ENCODE data around the gene GATA5. TPM values are rescaled to one million over a fixed set of nuclear protein-coding genes. Genes with fewer than 3 reads are reported as not detected.

GATA5 gene
- total and polyA plus RNA-seq, 8 donors, result 0.02 to 0.34 (median 0.15) TPM; not detected in 5

DNA sequence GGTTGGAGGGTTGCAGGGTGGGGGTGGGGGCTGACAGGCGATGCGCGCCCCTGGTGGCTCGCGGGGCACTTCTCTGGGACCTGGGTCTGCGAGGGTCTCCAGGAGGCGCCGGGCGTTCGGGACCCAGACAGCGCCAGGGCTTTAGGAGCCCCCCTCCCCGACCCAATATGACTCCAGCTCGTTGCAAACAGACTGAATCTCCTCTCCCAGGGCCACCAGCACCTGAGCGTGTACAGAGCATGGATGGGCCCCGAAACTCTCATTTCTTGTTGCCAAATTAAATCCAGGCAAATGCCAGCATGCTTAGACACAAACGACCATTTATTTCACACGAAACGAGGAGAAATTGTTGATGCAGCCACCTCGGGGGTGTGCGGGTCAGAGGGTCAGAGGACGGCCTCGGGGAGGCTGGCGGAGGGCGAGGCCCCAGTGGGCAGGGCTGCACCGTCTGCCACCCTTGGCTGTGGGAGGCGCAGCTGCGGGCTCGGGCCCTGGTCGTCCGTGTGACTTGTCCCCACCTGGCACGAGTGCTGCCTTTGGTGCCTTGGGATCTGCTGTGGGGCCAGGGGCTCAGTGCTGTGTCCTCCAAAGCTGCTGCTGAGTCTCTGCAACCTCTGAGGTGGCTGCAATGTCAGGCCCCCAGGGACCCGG lies 20.9 kb upstream of the GATA5 start:
- 20 to 21% methylated on average over 32 of the region's 32 CpGs for WGBS, 2 donors
- TF ChIP-seq, protein P1, sequence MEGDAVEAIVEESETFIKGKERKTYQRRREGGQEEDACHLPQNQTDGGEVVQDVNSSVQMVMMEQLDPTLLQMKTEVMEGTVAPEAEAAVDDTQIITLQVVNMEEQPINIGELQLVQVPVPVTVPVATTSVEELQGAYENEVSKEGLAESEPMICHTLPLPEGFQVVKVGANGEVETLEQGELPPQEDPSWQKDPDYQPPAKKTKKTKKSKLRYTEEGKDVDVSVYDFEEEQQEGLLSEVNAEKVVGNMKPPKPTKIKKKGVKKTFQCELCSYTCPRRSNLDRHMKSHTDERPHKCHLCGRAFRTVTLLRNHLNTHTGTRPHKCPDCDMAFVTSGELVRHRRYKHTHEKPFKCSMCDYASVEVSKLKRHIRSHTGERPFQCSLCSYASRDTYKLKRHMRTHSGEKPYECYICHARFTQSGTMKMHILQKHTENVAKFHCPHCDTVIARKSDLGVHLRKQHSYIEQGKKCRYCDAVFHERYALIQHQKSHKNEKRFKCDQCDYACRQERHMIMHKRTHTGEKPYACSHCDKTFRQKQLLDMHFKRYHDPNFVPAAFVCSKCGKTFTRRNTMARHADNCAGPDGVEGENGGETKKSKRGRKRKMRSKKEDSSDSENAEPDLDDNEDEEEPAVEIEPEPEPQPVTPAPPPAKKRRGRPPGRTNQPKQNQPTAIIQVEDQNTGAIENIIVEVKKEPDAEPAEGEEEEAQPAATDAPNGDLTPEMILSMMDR (IDR thresholded peaks at IDR 0.05), result peak; percentile 33 to 59 (median 50)
- H3K27me3 ChIP-seq, result no peaks in the 10 kb centered on the region
- no peaks in the 10 kb centered on the region for H3K36me3 ChIP-seq
- ATAC-seq, result peak; percentile 43 to 50 (median 46)
- H3K27ac ChIP-seq, result no peak overlapping the region
- peaks cover 7 to 14% (median 10%) of the 10 kb centered on the region in 3 donors for H3K4me1 ChIP-seq
- DNase-seq, result no peak
- H3K9me3 ChIP-seq, result no peaks in the 10 kb centered on the region
- intact Hi-C loops (cut with DNase I), result loop anchor here in 1 of 3 donors (5.0 to 10.0 kb wide), 2 partner anchors 62 to 121 kb away; no protein-coding TSS in a partner anchor
- no peak overlapping the region for H3K4me3 ChIP-seq
- no peak for FAIRE-seq

DNA sequence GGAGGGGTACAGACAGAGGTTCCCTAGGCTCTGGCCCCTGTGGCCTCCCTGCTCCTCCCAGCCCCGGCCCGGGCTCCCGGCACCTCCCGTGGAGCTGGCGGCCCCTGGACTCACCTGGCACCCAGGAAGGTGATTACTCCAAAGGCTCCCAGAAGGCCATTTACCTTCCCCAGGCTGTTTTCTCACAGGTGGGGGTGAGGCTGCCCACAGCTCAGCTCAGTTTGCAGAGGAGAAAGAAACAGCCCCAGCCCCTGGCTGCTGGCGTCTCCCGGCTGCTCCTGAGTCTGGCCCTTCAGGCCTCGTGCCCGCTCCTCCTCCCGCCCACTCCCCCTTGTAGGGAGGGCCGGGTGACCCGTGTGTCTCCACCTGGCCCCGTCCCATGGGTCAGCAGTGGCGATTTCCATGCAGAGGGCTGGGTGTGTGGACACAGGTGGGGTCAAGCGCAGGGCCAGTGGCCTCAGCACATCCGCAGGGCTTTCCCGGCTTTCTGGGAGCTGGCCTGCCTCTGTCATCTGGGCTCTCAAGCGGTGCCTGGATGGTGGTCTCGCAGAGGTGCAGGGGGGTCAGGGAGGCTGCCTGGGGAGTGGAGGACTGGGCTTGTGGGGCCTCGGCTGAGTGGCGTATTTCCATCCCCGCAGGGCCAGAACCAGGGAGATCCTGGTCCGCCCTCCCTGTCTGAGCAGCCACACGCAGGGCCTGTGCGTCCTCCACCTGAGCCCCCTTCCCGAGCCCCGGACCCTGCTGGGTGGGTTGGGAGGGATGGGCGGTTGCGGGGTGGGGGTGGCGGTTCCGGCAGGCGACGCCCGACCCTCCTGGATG lies 20.2 kb upstream of the GATA5 start:
- 14 to 25% methylated on average over 32 to 33 of the region's 34 CpGs for WGBS, 2 donors

DNA sequence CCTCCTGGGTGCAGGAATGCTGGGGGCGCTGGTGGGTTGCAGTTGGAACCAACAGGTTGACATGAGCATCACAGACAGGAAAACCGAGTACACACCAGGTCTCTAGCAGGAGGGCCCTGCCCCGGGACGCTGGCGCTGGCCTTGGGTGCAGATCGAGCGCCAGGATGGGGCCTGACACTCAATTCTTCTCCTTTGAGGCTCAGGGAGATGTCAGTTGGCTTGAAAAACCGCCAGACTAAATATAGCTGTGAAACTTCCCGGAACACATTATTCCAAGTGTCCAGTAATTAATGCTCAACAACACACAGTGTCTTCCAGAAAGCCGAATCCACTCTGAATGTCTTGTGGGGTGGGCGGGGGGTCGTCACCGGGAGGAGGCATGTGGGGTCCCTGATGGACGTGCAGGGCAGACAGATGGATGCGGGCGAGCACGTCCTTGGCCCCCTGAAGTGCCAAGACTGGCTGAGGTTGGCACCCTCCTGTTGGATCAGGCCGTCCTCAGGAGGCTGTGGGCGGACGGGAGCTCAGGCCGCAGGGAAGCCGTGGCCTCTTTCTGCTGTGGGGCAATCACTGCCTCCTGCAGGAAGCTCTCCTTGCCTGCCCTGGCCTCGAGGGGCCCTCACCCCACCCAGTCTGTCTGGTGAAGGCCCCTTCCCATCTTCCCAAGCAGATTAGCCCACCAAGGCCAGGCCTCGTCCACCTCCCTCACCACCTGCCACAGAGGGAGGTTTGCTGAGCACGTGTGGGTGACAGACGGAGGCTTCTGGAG lies 19.4 kb upstream of the GATA5 start:
- DNase-seq (no peak), ATAC-seq (peak in 1 of 4 donors; percentile 5), FAIRE-seq (no peak)
- TF ChIP-seq, protein P1 (IDR thresholded peaks at IDR 0.05), result no peak
- Histone ChIP-seq H3K36me3 (no peaks in the 10 kb centered on the region), H3K4me3 (no peak overlapping the region), H3K4me1 (peaks cover 7 to 14% (median 10%) of the 10 kb centered on the region in 3 donors), H3K27me3 (no peaks in the 10 kb centered on the region), H3K27ac (peak overlapping the region in 1 of 4 donors; percentile 41), H3K9me3 (no peaks in the 10 kb centered on the region)
- intact Hi-C loops (cut with DNase I), result loop anchor here in 1 of 3 donors (5.0 to 10.0 kb wide), 2 partner anchors 60 to 122 kb away; no protein-coding TSS in a partner anchor
- 80% methylated on average over 26 of the region's 26 CpGs for WGBS, 2 donors

More for the DNA sequence above, 20.2 kb upstream of the GATA5 start:
- Histone ChIP-seq H3K4me1 (peaks cover 7 to 14% (median 10%) of the 10 kb centered on the region in 3 donors), H3K27me3 (no peaks in the 10 kb centered on the region), H3K36me3 (no peaks in the 10 kb centered on the region), H3K27ac (peak overlapping the region in 1 of 4 donors; percentile 41), H3K4me3 (no peak overlapping the region), H3K9me3 (no peaks in the 10 kb centered on the region)
- FAIRE-seq, result no peak
- ATAC-seq, result peak; percentile 35 to 64 (median 50)
- TF ChIP-seq, protein P1 (IDR thresholded peaks at IDR 0.05), result no peak
- intact Hi-C loops (cut with DNase I), result loop anchor here in 1 of 3 donors (5.0 to 10.0 kb wide), 2 partner anchors 61 to 121 kb away; no protein-coding TSS in a partner anchor
- peak in 2 of 6 donors; percentile 18 to 24 for DNase-seq

DNA sequence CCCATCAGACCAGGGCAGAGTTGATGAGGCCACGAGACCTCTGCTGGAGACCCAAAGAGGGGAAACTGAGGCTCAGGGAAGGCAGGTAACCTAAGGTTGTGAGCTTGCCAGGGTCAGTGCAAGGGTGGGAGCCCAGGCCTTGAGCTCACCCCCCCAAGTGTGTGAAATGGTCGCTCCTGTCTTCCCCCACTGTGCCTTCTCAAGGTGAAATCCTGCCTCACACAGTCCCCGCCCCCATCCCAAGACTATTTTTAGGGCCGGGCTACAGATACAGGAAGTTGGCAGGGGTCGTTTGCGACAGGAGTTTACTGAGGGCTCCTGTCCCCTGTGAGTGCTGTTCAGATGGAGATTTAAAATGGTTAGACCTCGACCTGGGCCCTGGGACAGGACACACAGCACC lies 18.7 kb upstream of the GATA5 start:
- no peak for DNase-seq

More for the DNA sequence above, 18.7 kb upstream of the GATA5 start:
- TF ChIP-seq, protein P1 (IDR thresholded peaks at IDR 0.05), result no peak
- H3K4me3 ChIP-seq, result no peak overlapping the region
- peaks cover 7 to 14% (median 10%) of the 10 kb centered on the region in 3 donors for H3K4me1 ChIP-seq
- FAIRE-seq, result no peak
- intact Hi-C loops (cut with DNase I), result loop anchor here in 1 of 3 donors (10.0 kb wide), 1 partner anchor 60 kb away; no protein-coding TSS in a partner anchor
- H3K9me3 ChIP-seq, result no peaks in the 10 kb centered on the region
- no peak overlapping the region for H3K27ac ChIP-seq
- peak in 1 of 4 donors; percentile 23 for ATAC-seq
- no peaks in the 10 kb centered on the region for H3K36me3 ChIP-seq
- no peaks in the 10 kb centered on the region for H3K27me3 ChIP-seq
- 51 to 64% methylated on average over 7 of the region's 7 CpGs for WGBS, 2 donors
